Tibial nerve (tissue), 4 donors: ENCODE results near the gene NOTCH3. TPM values are rescaled to one million over a fixed set of nuclear protein-coding genes. Genes with fewer than 3 reads are reported as not detected.

ENCODE experiments used
- DNase-seq, 2 donors: peaks; one replicate each; pipeline ENCODE4 v3.0.0-alpha.2; 2019; ENCODE audit warnings: low spot score in 2 of 2
- H3K27ac ChIP-seq, 4 donors: fragments of 200-600 bp; sonication (generic) in 3 of 4; one replicate each; pipeline ENCODE4 v1.5.1; 2017 to 2019; ENCODE audit warnings: mild to moderate bottlenecking in 1 of 4
- H3K27me3 ChIP-seq, 2 donors: fragments of 200-600 bp; sonication (generic) in 1 of 2; one replicate each; pipeline versions ENCODE4 v1.5.1 to v1.6.0; 2017 to 2019
- H3K36me3 ChIP-seq, 3 donors: fragments of 200-600 bp; sonication (generic); one replicate each; pipeline ENCODE4 v1.5.1; 2018 to 2019
- H3K4me1 ChIP-seq, 4 donors: fragments of 200-600 bp; sonication (generic) in 3 of 4; one replicate each; pipeline ENCODE4 v1.5.1; 2017 to 2019
- H3K4me3 ChIP-seq, 4 donors: fragments of 200-600 bp; sonication (generic) in 3 of 4; one replicate each; pipeline ENCODE4 v1.5.1; 2017 to 2019; ENCODE audit warnings: mild to moderate bottlenecking in 1 of 4, moderate library complexity in 1 of 4
- H3K9me3 ChIP-seq, 4 donors: fragments of 200-600 bp; sonication (generic) in 3 of 4; one replicate each; pipeline ENCODE4 v1.5.1; 2017 to 2019
- CTCF ChIP-seq, 5 experiments: fragments of 200-600 bp in 3 of 5; fragments of 450-650 bp in 2 of 5; sonication (generic) in 3 of 5; IDR thresholded peaks; one replicate each; pipeline ENCODE4 v1.5.1; 2016 to 2019; ENCODE audit warnings: antibody characterized with exemption in 5 of 5, mild to moderate bottlenecking in 3 of 5, moderate library complexity in 2 of 5
- EP300 ChIP-seq, 2 donors: sonication (generic); formaldehyde crosslinking; IDR thresholded peaks; one replicate each; pipeline ENCODE4 v1.6.1; 2017; ENCODE audit warnings: antibody characterized with exemption in 2 of 2, mild to moderate bottlenecking in 1 of 2
- POLR2A ChIP-seq, 2 donors: fragments of 450-650 bp; IDR thresholded peaks; one replicate each; pipeline ENCODE4 v1.6.1; 2017; ENCODE audit warnings: antibody characterized with exemption in 2 of 2, mild to moderate bottlenecking in 2 of 2, moderate library complexity in 2 of 2
- WGBS, 2 donors: methylation state at CpG; one replicate each; pipeline ENCODE4 v1.1.5; 2018; 5-methylcytosine and 5-hydroxymethylcytosine counted together
- total RNA-seq, 4 donors: library from RNA; depleted of rRNA; stranded (reverse); fragments of >200 nt; gene quantifications; one replicate each; pipeline ENCODE4 v1.1.0, GENCODE V29; 2016

The NOTCH3 gene
- total RNA-seq, 4 donors from 2014 or later: 34.3 to 86.1 (median 53.2) TPM

GRCh38 chr19:15197275-15197941 is 3.4 kb downstream of the NOTCH3 start:
- peaks cover 0 to 55% (median 16%) of the 10 kb centered on the region in 4 donors for H3K4me1 ChIP-seq
- peak overlapping the region in 2 of 4 donors; percentile 37 to 79 for H3K27ac ChIP-seq
- WGBS, 2 donors: 4 to 9% methylated on average over 12 of the region's 14 CpGs
- no peak for DNase-seq
- TF ChIP-seq CTCF (IDR thresholded peaks at IDR 0.05): no peak
- no peak for TF ChIP-seq EP300 (IDR thresholded peaks at IDR 0.05)
- TF ChIP-seq POLR2A (IDR thresholded peaks at IDR 0.05): no peak
- peak overlapping the region in 1 of 4 donors; percentile 0 for H3K4me3 ChIP-seq
- no peaks in the 10 kb centered on the region for H3K9me3 ChIP-seq
- H3K36me3 ChIP-seq: no peaks in the 10 kb centered on the region
- H3K27me3 ChIP-seq: peaks cover 0 to 43% of the 10 kb centered on the region in 2 donors

GRCh38 chr19:15196360-15197005 is 4.3 kb downstream of the NOTCH3 start:
- H3K27me3 ChIP-seq: peaks cover 0 to 43% of the 10 kb centered on the region in 2 donors
- 55 to 65% methylated on average over 4 of the region's 4 CpGs for WGBS, 2 donors
- H3K4me3 ChIP-seq: peak overlapping the region in 1 of 4 donors; percentile 51
- H3K9me3 ChIP-seq: no peaks in the 10 kb centered on the region
- peak overlapping the region in 2 of 4 donors; percentile 46 to 79 for H3K27ac ChIP-seq
- no peak for DNase-seq
- H3K36me3 ChIP-seq: peaks cover 0 to 6% (median 0%) of the 10 kb centered on the region in 3 donors
- TF ChIP-seq CTCF (IDR thresholded peaks at IDR 0.05): no peak
- TF ChIP-seq EP300 (IDR thresholded peaks at IDR 0.05): no peak
- no peak for TF ChIP-seq POLR2A (IDR thresholded peaks at IDR 0.05)
- peaks cover 0 to 55% (median 16%) of the 10 kb centered on the region in 4 donors for H3K4me1 ChIP-seq

GRCh38 chr19:15195371-15196334 is 5.1 kb downstream of the NOTCH3 start:
- Histone ChIP-seq H3K27me3 (peaks cover 0 to 40% of the 10 kb centered on the region in 2 donors), H3K4me3 (peak overlapping the region; percentile 30 to 51 (median 33)), H3K36me3 (peaks cover 0 to 12% (median 0%) of the 10 kb centered on the region in 3 donors), H3K27ac (peak overlapping the region; percentile 28 to 79 (median 50)), H3K9me3 (no peaks in the 10 kb centered on the region), H3K4me1 (peaks cover 0 to 55% (median 16%) of the 10 kb centered on the region in 4 donors)
- no peak for DNase-seq
- 12 to 17% methylated on average over 32 to 61 of the region's 91 CpGs for WGBS, 2 donors
- TF ChIP-seq POLR2A (IDR thresholded peaks at IDR 0.05) (no peak), CTCF (IDR thresholded peaks at IDR 0.05) (peak in 1 of 5 experiments; percentile 17), EP300 (IDR thresholded peaks at IDR 0.05) (no peak)

- Histone ChIP-seq H3K27ac (peak overlapping the region in 3 of 4 donors; percentile 36 to 79 (median 65)), H3K9me3 (no peaks in the 10 kb centered on the region), H3K36me3 (peaks cover 0 to 12% (median 0%) of the 10 kb centered on the region in 3 donors), H3K4me3 (peak overlapping the region in 3 of 4 donors; percentile 30 to 51 (median 31)), H3K27me3 (peaks cover 0 to 33% of the 10 kb centered on the region in 2 donors), H3K4me1 (peaks cover 0 to 48% (median 10%) of the 10 kb centered on the region in 4 donors)
- TF ChIP-seq EP300 (IDR thresholded peaks at IDR 0.05) (no peak), CTCF (IDR thresholded peaks at IDR 0.05) (no peak), POLR2A (IDR thresholded peaks at IDR 0.05) (no peak)
- no peak for DNase-seq
- WGBS, 2 donors: 24 to 39% methylated on average over 6 of the region's 6 CpGs
Measured at GRCh38 chr19:15194938-15195337, 5.9 kb downstream of the NOTCH3 start.
